MCF 10A (cell line): ENCODE measurements around the gene COASY. TPM values are rescaled to one million over a fixed set of nuclear protein-coding genes. Genes with fewer than 3 reads are reported as not detected.

ENCODE experiments used
- BruUV-seq: library from RNA; stranded (reverse); fragments of 400-500 nt; replicated peaks from 2 replicates; lab custom pipeline; 2021; lab: Mats Ljungman, UMichigan
- CTCF ChIA-PET: fragments of 300-600 bp; sonication (Branson Sonifier 250); formaldehyde crosslinking; extraction: SDS; loops from one replicate; lab custom pipeline; 2021; ENCODE audit warnings: antibody characterized with exemption, inconsistent platforms; lab: Yijun Ruan, JAX
- POLR2A ChIA-PET: fragments of 300-600, 350-650 bp; sonication (Branson Sonifier 250); formaldehyde crosslinking; extraction: SDS; loops from one replicate; lab custom pipeline; 2020; ENCODE audit warnings: antibody characterized with exemption, inconsistent platforms; lab: Yijun Ruan, JAX
- DNase-seq: peaks from one replicate; pipeline ENCODE4 v3.0.0-alpha.2; 2018; ENCODE audit not compliant: unreplicated experiment
- H3K27ac Mint-ChIP-seq: one replicate; pipeline ENCODE4 v1.8.0; 2022; ENCODE audit warnings: mild to moderate bottlenecking, low read depth, mixed read lengths; ENCODE audit not compliant: unreplicated experiment
- H3K27me3 Mint-ChIP-seq: one replicate; pipeline ENCODE4 v1.8.0; 2022; ENCODE audit warnings: mixed read lengths; ENCODE audit not compliant: insufficient read depth, unreplicated experiment
- H3K36me3 Mint-ChIP-seq: one replicate; pipeline ENCODE4 v1.8.0; 2022; ENCODE audit warnings: mild to moderate bottlenecking, moderate library complexity, mixed read lengths; ENCODE audit not compliant: insufficient read depth, unreplicated experiment
- H3K4me1 Mint-ChIP-seq: one replicate; pipeline ENCODE4 v1.8.0; 2022; ENCODE audit warnings: mixed read lengths; ENCODE audit not compliant: insufficient read depth, unreplicated experiment
- H3K4me3 Mint-ChIP-seq: one replicate; pipeline ENCODE4 v1.8.0; 2022; ENCODE audit warnings: mild to moderate bottlenecking, moderate library complexity, mixed read lengths; ENCODE audit not compliant: unreplicated experiment
- H3K9me3 Mint-ChIP-seq: one replicate; pipeline ENCODE4 v1.8.0; 2022; ENCODE audit warnings: mixed read lengths; ENCODE audit not compliant: unreplicated experiment
- intact Hi-C: fragments of 100-400 bp; cut with micrococcal nuclease; formaldehyde crosslinking; loops from 2 replicates; pipeline ENCODE4 v1.14.1; 2022
- total RNA-seq: library from RNA; stranded (reverse); gene quantifications from 2 replicates; pipeline ENCODE4 v1.2.3, GENCODE V29; 2022
- TF ChIP-seq, protein P1 (sequence below): fragments of 200-600 bp; IDR thresholded peaks from one replicate; pipeline ENCODE4 v1.8.0; 2022; ENCODE audit warnings: antibody characterized with exemption, mild to moderate bottlenecking; ENCODE audit not compliant: unreplicated experiment

Gene COASY
- total RNA-seq, 1 experiment from 2014 or later, result 82.6 TPM

DNA sequence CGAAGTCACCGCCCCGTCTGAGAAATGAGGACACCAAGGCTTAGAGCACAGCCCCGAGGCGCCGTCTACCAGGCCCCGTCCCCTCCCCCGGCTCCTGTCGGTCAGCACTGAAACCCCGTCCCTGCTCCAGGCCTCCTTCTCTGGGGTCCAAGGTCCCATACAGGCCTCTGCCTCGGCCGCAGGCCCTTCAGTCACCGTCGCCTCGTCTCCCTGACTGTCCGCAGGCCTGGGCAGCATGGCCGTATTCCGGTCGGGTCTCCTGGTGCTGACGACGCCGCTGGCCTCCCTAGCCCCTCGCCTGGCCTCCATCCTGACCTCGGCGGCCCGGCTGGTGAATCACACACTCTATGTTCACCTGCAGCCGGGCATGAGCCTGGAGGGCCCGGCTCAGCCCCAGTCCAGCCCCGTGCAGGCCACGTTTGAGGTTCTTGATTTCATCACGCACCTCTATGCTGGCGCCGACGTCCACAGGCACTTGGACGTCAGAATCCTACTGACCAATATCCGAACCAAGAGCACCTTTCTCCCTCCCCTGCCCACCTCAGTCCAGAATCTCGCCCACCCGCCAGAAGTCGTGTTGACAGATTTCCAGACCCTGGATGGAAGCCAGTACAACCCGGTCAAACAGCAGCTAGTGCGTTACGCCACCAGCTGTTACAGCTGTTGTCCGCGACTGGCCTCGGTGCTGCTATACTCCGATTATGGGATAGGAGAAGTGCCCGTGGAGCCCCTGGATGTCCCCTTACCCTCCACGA, 617 bp downstream of the COASY start:
- POLR2A ChIA-PET, result interaction anchor here (0.7 to 2.5 kb wide), 13 partner anchors 8 to 882 kb away, joined by 3 to 22 read pairs (median 4); partner anchors contain the start of genes CAVIN1, NAGLU, PLEKHH3 and PSMC3IP
- intact Hi-C loops, result no loop called here
- CTCF ChIA-PET, result interaction anchor here (0.6 to 1.3 kb wide), 3 partner anchors 16 to 729 kb away, joined by 3 to 4 read pairs (median 4); no protein-coding TSS in a partner anchor

DNA sequence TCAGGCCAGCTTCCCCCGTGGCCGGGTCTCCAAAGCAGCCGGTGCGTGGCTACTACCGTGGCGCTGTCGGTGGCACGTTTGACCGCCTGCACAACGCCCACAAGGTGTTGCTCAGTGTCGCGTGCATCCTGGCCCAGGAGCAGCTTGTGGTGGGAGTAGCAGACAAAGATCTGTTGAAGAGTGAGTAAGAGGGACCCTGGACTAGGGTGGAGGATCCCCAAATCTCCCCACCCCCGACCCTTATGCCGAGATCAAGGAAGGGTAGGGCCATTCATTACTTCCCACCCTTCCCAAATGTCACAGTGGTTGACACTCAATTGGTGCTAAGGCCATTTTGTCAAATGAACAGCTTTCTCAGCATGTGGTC, 1.2 kb downstream of the COASY start:
- no peaks in the 10 kb centered on the region for H3K27me3 Mint-ChIP-seq
- H3K4me3 Mint-ChIP-seq, result peak overlapping the region; percentile 94
- H3K9me3 Mint-ChIP-seq, result no peaks in the 10 kb centered on the region
- ChIA-PET CTCF (interaction anchor here (0.6 to 1.3 kb wide), 5 partner anchors 15 to 730 kb away, joined by 3 to 4 read pairs (median 4); no protein-coding TSS in a partner anchor), POLR2A (interaction anchor here (0.6 to 2.5 kb wide), 13 partner anchors 9 to 881 kb away, joined by 3 to 22 read pairs (median 4); partner anchors contain the start of genes CAVIN1, NAGLU, PLEKHH3 and PSMC3IP)
- H3K4me1 Mint-ChIP-seq, result peaks cover 24% of the 10 kb centered on the region
- intact Hi-C loops, result no loop called here
- no TSS peak for BruUV-seq
- peaks cover 19% of the 10 kb centered on the region for H3K36me3 Mint-ChIP-seq
- TF ChIP-seq, protein P1, sequence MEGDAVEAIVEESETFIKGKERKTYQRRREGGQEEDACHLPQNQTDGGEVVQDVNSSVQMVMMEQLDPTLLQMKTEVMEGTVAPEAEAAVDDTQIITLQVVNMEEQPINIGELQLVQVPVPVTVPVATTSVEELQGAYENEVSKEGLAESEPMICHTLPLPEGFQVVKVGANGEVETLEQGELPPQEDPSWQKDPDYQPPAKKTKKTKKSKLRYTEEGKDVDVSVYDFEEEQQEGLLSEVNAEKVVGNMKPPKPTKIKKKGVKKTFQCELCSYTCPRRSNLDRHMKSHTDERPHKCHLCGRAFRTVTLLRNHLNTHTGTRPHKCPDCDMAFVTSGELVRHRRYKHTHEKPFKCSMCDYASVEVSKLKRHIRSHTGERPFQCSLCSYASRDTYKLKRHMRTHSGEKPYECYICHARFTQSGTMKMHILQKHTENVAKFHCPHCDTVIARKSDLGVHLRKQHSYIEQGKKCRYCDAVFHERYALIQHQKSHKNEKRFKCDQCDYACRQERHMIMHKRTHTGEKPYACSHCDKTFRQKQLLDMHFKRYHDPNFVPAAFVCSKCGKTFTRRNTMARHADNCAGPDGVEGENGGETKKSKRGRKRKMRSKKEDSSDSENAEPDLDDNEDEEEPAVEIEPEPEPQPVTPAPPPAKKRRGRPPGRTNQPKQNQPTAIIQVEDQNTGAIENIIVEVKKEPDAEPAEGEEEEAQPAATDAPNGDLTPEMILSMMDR, result no peak
- DNase-seq, result no peak
- H3K27ac Mint-ChIP-seq, result peak overlapping the region; percentile 96

More for the DNA sequence above, 617 bp downstream of the COASY start:
- DNase-seq, result peak; percentile 30
- TF ChIP-seq, protein P1, result no peak
- Mint-ChIP-seq H3K36me3 (peaks cover 19% of the 10 kb centered on the region), H3K27ac (peak overlapping the region; percentile 96), H3K9me3 (no peaks in the 10 kb centered on the region), H3K4me3 (peak overlapping the region; percentile 94), H3K4me1 (peaks cover 20% of the 10 kb centered on the region), H3K27me3 (no peaks in the 10 kb centered on the region)
- BruUV-seq, result TSS peak; percentile 47

DNA sequence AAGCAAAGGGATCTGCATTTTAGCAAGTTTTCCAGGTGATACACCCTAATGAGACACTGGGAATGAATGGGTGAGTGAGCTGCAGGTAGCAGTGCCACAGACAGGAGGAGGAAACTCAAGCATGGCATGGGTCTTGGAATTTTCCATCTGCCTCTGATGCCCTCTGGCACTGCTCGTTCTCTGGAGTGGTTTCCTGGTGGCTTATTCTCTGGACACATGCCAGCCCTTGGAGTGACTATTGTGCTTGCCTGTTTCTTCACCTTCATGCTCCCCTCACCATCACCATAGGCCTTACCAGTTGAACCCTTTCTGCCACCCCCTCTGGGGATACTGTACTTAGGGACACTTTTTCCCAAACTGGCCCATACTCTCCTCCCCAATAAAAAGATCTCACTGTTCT, 1.6 kb downstream of the COASY start:
- Mint-ChIP-seq H3K27ac (no peak overlapping the region), H3K36me3 (peaks cover 19% of the 10 kb centered on the region), H3K27me3 (no peaks in the 10 kb centered on the region), H3K9me3 (no peaks in the 10 kb centered on the region), H3K4me1 (peaks cover 24% of the 10 kb centered on the region), H3K4me3 (peak overlapping the region; percentile 94)
- peak; percentile 85 for DNase-seq
- ChIA-PET CTCF (interaction anchor here (0.6 to 1.3 kb wide), 5 partner anchors 16 to 446 kb away, joined by 3 to 5 read pairs (median 4); no protein-coding TSS in a partner anchor), POLR2A (interaction anchor here (0.6 to 2.5 kb wide), 13 partner anchors 9 to 881 kb away, joined by 3 to 22 read pairs (median 4); partner anchors contain the start of genes CAVIN1, NAGLU, PLEKHH3 and PSMC3IP)
- BruUV-seq, result no TSS peak
- intact Hi-C loops, result no loop called here
- TF ChIP-seq, protein P1, result no peak

DNA sequence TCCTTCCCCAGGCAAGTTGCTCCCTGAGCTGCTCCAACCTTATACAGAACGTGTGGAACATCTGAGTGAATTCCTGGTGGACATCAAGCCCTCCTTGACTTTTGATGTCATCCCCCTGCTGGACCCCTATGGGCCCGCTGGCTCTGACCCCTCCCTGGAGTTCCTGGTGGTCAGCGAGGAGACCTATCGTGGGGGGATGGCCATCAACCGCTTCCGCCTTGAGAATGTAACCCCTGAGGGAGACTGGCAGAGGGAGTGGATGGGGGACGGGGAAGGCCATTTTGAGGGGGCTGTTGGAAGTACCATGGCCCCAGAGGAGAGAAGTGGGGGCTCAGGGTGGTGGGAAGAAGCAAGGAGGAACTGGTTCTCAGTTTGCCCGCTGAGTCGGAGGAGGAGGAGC, 2.0 kb downstream of the COASY start:
- Mint-ChIP-seq H3K27ac (no peak overlapping the region), H3K4me1 (peaks cover 24% of the 10 kb centered on the region), H3K27me3 (no peaks in the 10 kb centered on the region), H3K36me3 (peaks cover 20% of the 10 kb centered on the region), H3K4me3 (peak overlapping the region; percentile 94), H3K9me3 (no peaks in the 10 kb centered on the region)
- CTCF ChIA-PET, result interaction anchor here (0.5 to 1.2 kb wide), 8 partner anchors 10 to 446 kb away, joined by 3 to 5 read pairs (median 4); no protein-coding TSS in a partner anchor
- no peak for DNase-seq
- POLR2A ChIA-PET, result interaction anchor here (0.7 to 6.2 kb wide), 7 partner anchors 10 to 880 kb away, joined by 3 to 51 read pairs (median 8); partner anchors contain the start of genes PSMC3IP and TUBG1
- no TSS peak for BruUV-seq
- TF ChIP-seq, protein P1, result no peak
- intact Hi-C loops, result no loop called here
